GM18867 (cell line): Measurements from ENCODE around the gene FLNA.
"Not testable (repeated sequence)": the region's sequence is repeated elsewhere in the genome, so short reads cannot be mapped to it uniquely, and the experiment has no call there.

Source experiments
- ATAC-seq: cut with Tn5 transposase; IDR thresholded peaks from one replicate; pipeline ENCODE4 v1.9.1; 2021; ENCODE audit warnings: mild to moderate bottlenecking, moderate library complexity; ENCODE audit not compliant: unreplicated experiment

The FLNA gene, protein sequence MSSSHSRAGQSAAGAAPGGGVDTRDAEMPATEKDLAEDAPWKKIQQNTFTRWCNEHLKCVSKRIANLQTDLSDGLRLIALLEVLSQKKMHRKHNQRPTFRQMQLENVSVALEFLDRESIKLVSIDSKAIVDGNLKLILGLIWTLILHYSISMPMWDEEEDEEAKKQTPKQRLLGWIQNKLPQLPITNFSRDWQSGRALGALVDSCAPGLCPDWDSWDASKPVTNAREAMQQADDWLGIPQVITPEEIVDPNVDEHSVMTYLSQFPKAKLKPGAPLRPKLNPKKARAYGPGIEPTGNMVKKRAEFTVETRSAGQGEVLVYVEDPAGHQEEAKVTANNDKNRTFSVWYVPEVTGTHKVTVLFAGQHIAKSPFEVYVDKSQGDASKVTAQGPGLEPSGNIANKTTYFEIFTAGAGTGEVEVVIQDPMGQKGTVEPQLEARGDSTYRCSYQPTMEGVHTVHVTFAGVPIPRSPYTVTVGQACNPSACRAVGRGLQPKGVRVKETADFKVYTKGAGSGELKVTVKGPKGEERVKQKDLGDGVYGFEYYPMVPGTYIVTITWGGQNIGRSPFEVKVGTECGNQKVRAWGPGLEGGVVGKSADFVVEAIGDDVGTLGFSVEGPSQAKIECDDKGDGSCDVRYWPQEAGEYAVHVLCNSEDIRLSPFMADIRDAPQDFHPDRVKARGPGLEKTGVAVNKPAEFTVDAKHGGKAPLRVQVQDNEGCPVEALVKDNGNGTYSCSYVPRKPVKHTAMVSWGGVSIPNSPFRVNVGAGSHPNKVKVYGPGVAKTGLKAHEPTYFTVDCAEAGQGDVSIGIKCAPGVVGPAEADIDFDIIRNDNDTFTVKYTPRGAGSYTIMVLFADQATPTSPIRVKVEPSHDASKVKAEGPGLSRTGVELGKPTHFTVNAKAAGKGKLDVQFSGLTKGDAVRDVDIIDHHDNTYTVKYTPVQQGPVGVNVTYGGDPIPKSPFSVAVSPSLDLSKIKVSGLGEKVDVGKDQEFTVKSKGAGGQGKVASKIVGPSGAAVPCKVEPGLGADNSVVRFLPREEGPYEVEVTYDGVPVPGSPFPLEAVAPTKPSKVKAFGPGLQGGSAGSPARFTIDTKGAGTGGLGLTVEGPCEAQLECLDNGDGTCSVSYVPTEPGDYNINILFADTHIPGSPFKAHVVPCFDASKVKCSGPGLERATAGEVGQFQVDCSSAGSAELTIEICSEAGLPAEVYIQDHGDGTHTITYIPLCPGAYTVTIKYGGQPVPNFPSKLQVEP (N-terminal part only)

DNA sequence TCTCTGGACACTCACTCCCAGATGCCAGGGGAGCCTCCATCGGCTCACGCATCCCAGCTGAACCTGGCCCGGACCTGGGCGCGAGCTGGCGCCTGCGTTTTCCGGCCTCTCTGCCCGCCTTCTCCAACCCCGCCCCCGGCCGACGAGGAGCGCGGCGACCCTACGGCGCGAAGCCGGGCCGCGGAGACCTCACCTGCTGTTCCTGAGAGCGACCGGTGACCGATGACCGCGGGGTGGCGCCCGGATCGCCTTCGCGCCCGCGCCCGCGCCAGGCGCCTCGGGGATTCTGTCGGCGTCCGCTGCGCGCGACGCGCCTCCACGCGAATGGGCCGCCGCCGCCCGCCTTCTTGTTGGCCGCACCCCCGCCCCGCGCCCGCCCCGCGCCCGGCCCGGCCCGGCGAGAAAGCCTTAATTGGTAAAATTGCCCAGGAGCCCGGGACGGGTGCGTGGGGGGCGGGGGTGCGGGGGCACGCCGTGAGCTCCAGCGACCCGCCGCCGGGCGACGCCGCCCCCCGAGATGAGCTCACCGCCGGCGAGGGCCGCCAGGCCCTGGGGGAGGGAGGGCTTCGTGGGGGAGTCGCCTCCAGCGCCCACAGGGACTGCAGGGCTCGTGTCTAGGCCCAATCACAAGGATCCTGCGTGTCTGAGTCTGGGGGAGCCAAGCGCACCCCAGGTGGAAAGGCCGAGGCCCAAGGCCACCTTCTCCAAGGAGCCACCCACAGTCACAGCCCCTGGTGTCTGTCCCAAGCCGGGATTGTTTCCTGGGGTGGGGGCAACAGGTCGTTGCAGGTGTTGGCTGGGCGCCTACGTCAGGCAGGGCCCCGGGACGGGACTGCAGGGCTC lies at the start of gene FLNA:
Gene FLNA (minus strand): TSS at position 322 of the 843 bp plus-strand sequence. CDS start 3,389 bp downstream, outside the sequence.
- no peak for ATAC-seq

DNA sequence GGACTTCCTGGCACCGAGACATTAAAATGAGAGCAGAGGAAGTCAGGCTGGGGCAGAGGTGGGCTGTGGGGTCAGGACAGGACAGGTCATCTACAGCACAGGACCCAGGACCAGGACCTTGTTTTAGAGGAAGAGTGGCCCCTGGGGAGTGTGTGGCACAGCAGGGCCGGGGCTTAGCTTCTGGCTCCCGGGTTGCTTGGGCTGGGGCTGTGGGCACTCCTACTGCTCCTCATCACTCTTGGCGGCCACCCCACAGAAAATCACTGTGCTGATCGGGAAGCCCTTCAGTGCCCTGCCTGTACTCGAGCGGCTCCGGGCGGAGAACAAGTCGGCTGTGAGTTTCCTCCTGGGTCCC lies 45.9 kb upstream of the FLNA start:
- ATAC-seq: no peak

DNA sequence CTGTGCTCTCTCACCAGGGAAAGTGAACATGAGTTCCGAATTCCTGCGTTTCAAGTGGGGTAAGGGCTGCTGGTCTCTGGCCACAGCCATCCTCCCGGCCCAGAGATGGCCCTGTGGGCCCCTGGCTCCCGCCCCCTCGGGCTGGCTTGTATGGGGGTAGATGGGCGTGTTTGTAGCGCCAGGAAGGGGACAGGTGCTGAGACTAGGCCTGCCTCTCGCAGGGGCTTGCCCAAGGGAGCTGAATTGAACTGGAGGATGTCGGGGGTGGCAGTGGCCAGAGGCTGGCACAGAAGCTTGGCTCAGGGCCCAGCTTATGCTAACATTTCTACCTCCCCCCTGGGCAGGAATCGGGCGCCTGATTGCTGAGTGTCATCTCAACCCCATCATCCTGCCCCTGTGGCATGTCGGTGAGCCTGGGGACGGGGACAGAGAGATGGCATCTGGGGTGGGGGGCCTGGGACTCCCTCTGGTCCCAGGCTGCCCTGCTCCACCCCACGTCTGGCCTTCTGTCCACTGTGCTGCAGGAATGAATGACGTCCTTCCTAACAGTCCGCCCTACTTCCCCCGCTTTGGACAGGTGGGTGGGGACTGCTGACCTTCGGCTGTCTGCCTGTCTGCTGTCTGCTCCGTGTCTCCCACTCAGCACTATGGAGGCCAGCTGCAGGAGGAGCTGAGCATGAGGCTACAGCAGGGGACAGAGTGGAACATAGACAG lies 45.4 kb upstream of the FLNA start:
- ATAC-seq: no peak

DNA sequence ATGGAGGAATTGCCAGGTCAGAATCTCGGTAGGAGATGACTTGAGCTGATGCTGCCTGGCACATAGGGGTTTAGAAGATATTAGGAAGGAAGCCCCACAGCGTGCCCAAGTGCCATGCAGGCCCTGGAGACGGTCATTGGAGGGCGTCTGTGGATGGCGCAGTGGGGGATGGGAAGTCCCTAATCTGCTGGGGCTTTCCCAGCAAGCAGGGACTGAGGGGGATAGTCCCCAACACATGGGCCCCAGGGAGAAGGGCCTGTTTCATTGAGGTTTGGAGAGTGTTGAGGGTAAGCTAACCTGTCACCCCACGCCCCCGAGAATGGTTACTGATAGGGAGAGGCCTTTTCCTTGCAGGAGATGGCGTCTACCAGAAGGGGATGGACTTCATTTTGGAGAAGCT lies 44.8 kb upstream of the FLNA start:
- ATAC-seq: no peak

DNA sequence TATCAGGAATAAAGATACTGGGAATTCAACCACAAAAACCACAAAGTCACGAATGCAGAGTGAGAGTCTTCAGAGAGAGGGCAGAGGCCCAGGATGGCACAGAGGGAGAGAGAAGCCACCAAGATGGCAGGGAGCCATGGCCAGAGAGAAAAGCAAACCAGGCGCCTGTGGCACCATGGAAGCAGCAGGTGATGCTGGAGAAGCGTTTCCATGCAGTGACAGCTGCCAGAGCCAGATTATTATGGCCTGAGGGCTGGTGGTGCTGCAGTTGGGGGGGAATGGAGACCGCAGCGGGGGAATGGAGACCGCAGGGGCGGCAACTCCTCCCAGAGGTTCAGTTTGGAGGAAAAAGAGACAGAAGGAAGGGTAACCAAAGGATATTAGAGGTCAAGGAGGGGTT lies 42.7 kb upstream of the FLNA start:
- ATAC-seq: no peak

DNA sequence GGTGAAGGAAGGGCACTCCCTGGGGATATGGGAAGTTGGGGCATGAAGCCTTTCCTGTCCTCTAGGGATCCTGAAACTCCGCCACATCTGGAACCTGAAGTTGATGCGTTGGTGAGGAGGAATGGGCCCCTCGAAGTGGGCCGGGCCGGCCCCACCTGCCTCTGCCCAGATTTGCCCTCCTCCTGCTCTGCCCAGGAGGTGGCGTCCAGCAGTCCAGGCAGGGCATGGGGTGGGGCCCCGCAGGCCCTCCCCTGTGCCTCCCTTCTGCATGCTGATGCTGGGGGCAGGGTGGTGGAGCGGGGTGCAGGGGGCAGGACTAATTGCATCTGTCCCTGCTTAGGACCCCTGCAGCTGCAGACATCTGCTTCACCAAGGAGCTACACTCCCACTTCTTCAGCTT lies 38.7 kb upstream of the FLNA start:
- ATAC-seq: no peak

DNA sequence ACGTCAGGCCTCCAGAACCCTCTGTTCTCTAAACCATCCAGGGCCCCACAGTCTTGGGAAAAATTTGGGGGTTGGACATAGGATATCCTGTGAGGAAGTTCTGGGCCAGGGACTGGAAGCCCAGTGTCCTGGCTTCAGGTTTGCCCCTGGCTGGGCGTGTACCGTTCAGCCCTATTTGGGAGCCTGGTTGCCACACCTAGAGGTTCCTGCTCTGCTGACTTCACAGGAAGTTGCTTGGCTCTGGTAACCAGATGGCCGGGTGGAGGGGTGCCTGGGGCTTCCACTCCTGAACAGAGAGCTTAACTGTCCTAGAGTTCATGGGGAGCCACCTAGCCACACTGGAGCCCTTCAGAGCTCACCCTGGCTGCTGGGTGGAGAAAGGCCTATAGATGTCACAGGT lies 38.0 kb upstream of the FLNA start:
- no peak for ATAC-seq

DNA sequence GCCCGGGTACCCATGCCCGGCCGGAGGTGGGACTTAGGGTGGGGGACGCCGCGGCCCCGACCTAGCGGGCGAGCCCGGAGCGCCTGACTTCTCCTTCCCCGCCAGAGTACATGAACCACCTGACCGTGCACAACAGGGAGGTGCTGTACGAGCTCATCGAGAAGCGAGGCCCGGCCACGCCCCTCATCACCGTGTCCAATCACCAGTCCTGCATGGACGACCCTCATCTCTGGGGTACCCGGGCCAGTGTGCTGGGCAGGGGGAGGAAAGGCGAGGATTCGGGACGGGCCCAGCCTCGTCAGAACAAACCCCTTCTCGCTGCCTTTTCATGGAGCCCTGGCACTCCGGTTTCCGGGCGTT lies 37.5 kb upstream of the FLNA start:
- ATAC-seq: peak; percentile 52

DNA sequence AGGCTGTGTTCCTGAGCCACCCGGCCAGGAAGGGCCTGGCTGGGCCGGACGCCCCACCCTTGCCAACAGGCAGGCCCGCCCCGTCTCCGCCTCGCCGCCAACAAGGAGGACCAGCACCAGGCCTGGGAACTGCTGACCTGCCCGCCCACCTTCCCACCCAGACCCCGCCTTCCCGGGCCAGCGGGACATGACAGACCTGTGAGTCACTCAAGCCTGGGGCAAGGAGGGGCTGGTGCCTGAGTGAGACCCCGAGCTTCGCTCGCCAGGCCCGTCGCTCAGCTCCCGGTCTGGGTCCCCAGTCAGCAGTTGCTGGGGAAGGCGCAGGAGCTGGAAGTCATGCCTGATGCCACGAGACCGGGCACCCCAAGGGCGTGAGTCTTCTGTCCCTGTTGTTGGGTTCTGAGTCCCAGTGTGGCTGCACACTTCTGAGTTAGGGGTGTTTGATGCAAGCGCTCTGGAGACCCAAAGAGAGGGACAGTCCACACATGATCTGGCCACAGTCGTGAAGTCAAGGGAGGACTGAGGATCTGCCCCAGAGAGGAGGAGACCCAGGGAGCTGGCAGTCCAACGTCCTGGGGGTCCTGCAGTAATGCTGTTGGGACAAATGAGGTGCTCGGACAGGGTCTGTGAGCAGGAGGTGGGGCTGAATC lies 34.9 kb upstream of the FLNA start, which contains the start of gene DNASE1L1:
Gene DNASE1L1 (minus strand): TSS at position 33 of the 650 bp plus-strand sequence. CDS start 3,686 bp downstream, outside the sequence.
- ATAC-seq: peak; percentile 42

DNA sequence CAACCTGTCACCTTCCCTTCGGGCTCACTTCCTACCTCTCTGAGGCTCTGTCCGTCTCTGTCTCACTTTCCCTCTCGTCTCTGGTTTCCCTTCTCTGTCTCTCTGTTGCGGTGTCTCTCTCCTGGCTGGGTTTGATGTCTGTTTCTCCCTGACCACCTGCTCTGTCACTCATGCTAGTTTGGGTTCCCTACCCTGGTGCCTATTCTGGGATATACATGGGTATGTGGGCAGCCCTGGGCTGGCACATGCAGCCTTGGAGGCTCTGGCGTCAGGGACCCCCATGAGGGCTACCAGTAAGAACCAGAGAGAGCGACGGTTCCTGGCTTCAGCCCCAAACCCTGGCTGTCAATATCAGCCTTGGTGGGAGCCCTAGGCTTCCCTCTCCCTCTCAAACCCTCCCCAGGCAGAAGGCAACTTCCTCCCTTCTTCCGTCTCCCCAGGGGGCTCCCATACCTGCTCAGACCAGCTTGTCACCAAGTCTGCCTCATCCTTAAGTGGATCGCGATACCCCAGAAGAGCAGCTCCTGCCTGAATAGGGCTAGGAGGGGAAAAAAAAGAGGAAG lies 34.3 kb upstream of the FLNA start:
- ATAC-seq: no peak

DNA sequence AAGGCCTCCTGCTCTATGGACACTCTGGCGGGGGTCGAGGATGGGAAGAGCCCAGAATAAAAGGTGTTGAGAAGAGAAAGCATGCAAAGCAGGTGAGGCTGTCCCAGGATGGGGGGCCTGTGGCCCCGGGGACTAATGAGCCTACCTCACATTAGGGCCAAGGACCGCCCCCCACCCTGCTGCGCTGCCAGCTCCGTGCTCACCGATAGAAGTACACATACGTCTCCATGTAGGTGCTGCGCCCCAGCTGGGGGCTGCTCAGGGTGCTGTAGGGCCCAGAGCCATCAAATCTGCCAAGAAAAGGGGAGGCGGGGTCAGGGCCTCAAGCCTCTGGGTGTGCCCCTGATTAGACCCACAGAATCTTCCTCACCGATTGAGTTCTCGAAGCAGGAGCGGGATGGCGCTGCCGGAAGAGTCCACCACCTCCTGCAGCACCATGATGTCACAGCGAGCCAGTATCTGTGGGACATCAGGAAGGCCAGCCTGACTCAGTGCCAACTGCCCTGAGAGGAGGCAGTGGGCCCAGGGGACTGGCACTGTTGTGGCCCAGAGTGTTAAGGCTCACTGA lies 30.3 kb upstream of the FLNA start:
- ATAC-seq: no peak

DNA sequence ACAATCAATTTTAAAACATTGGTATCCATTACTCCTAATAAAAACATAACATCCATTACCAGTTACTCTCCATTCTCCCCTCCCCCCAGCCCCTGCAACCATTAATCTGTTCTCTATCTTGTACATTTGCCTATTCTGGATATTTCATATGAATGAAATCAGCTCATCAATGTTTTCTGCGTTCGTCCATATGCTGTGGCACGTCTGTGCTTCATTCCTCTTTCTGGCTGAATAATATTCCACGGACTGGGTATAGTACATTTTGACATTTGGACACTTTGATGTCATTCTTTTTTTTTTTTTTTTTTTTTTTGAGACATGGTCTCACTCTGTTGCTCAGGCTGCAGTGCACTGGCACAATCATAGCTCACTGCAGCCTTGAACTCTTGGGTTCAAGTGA lies 29.4 kb upstream of the FLNA start:
- ATAC-seq: no peak

DNA sequence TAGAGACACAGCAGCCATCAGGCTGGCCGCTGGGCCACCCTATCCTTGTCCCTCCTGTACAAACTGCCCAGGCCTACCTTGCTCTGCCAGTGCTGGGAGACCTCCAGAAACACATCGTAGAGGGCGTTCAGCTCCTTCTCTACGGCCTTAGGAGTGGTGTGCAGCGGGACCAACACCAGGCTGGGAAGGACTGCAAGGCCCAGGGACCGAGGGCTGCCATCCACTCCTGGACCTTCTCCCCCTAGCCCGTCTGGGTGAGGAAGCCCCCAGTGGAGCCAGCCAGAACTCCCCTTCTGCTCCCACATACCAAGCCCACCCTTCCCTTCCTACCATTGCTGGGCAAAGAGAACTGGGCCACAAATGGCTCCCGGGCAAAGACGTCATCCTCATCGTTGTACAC lies 28.8 kb upstream of the FLNA start:
- no peak for ATAC-seq

DNA sequence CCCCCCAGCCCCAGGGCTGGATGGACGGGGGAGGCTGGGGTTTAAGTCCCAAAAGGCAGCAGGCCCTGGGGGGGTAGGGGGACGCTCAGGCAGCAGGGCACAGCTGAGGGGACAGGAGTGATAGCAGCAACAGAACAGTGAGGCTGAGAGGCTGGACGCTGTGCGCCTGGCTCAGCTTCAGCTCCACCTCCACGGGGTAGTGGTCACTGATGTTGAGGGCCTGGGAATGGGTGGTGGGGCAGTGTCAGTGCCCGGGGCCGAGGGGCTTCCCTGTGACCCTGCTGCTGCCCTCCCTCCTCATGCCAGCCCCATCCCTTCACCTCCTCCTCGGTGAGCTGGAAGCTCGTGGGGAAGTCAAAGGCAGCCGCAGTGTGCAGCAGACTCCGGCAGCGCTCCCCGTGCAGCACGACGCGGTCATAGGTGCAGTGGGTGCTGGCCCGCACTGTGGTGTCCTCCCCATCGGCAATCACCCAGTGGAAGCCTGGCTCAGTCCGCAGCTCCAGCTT lies 28.2 kb upstream of the FLNA start:
- ATAC-seq: no peak

DNA sequence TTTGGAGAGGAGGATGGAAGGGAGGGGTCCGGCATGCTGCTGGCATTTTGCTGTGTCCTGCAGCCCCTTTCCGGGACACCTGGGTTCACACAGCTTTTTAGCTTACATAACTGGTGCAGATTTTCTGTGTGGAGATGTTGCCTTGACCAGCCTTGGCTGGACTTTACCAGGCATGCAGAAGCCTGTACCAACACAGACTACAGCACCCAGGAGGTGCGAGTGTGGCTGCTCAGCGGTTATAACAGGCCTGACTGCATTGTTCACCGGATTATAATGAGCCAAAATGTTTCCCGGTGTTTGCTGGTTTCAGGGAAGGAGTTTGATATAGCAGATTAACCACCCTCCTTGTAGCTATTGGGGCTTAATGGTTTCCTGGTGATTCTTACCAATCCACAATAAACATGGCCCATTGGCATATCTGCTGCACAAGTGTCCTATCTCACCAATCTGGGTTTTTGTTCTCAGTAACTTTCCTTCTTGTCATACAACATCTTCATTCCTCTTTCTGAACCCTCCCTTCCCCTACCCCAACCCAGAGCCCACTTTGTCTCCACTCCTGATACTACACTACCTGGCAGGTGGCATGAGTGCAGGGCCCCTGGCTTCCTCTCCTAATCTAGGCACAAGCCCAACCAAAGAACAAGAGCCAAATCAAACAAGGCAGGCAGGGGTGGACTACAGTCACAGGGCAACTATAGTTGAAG lies 27.6 kb upstream of the FLNA start:
- ATAC-seq: no peak

DNA sequence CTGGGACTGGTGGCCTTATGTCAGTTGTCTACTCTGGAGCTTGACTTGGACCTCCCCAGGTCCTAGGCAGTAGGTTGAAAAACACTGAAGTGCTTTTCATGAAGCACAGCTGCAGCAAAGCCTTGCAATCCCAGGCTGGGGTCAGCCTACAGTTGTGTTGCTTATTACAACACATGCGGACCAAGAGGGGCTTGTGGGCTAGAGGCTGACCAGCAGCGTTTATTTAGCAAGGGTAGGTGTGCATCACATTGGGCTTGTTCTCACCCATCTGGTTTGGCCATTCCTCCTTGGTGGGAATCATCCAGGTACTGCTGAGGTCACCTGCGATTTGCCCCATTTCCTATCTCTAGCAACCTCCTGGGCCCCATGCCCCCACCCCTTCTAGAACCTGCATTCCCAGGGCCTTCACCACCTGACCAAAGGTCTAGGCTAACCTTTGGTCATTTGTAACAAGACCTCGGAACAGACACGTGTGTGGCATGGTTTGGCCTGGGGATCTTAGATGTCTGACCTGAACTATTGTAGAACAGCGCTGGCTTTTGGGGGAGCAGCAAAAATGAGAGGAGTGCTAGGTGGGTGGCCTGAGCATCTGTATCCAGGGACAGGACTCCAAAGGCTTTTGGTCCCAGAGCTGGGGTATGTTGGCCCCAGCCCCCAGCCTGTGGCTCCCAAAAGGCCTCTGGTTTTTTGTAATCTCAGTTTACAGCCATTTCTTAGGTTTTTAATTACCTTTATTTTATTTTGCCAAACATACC lies 26.8 kb upstream of the FLNA start:
- ATAC-seq: no peak

DNA sequence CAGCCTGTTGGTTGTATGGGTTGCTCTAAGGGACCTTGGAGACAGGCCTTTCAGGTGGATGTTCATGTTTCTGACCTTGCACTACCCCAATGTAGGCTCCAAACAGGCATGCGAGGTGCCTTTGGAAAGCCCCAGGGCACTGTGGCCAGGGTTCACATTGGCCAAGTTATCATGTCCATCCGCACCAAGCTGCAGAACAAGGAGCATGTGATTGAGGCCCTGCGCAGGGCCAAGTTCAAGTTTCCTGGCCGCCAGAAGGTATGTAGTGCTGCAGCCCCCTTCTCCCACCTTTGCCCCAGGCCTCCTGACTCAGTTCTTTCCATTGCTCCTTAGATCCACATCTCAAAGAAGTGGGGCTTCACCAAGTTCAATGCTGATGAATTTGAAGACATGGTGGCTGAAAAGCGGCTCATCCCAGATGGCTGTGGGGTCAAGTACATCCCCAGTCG lies 26.0 kb upstream of the FLNA start:
- ATAC-seq: not testable (repeated sequence)
